GM12874 (cell line): ENCODE measurements around the gene REC114.

Experiments
- CTCF ChIP-seq: IDR thresholded peaks from 2 replicates; pipeline ENCODE4 v1.5.1; 2011; ENCODE audit warnings: low read depth, mild to moderate bottlenecking, control low read depth, low read length, moderate library complexity; ENCODE audit not compliant: insufficient read depth

REC114 gene

DNA sequence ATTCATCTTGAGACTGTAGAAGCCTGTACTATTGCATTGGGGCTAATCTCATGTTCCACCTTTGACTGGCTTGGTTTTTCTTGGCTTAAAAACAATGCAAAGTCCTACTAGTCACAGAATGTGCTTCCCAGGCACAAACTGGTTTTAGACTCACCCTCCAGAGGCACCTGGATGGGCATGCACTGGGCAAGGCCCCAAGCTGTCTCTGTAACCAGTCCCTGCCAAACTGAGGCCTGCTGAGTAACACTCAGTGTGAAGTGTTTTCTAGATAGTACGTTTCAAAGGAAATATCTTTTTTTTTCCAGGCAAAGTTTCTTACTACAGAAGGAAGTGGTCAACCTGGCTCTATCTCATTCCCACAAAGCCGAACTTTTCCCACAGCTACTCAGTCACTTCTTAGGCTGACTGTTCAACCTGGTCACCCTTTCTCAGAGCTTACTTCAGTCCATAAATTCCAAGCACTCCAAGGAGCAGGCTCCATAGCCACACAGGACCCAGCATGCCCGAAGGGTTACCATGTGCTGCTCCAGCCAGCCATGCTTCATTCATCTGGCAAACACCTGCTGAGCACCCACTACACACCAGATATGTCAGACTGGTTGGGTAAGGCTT lies 132.8 kb downstream of the REC114 start:
- TF ChIP-seq CTCF: no peak

DNA sequence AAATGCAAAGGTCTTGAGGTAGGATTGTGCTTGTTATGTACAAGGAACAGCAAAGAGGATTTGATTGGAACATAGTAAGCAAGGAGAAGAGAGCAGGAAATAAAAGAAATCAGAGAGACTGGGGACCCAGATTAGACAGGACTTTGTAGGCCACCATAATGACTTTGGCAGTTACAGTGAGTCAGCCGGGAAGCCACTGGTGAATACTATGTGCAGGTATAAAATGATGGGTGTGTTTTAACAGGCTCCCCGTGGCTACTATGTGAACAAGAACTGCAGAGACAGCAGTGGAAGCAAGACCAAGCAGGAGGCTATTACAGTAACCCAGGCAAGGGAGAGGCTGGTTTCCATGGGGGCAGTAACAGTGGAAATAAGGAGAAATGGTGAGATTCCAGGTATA lies 135.1 kb downstream of the REC114 start:
- no peak for TF ChIP-seq CTCF

DNA sequence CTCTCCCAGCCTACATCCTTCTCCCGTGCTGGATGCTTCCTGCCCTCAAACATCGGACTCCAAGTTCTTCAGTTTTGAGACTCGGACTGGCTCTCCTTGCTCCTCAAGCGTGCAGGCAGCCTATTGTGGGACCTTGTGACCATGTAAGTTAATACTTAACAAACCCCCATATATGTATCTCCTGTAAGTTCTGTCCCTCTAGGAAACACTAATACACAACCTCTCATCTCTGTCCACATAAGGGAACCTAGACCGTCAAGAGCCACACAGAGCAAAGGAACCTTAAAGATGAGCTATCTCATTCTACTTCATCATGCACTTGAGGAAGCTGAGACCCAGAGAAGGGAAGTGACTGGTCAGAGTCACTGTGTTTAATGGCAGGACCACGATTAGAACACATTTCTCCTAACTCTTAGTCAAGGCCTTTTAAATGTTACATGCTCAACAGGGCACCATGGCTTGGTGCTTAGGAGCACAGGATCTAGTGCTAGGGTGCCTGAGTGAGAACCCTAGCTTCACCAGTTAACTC lies 140.0 kb downstream of the REC114 start:
- TF ChIP-seq CTCF: no peak

DNA sequence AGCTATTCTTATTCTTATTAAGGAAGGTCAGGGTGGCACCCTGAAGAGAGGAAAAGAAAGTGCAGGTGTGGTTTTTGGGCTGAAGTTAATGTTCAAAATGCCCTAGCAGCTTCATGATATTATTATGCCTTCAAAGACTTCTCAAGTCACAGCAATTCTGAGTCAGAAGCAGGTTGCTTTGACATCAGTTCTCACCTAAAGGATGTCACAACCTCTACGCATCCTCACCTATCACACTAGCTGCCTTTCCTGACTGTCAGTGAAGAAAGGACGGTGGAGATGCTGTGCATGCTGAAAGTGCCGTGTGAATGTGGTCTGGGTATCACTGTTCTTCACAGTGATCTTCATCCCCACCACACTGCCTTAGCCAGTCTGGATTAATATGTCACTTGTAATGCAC lies 140.6 kb downstream of the REC114 start:
- TF ChIP-seq CTCF: no peak

- no peak for TF ChIP-seq CTCF
Measured at GRCh38 chr15:73584699-73585420, 141.9 kb downstream of the REC114 start.

GRCh38 chr15:73585871-73586654 lies 143.1 kb downstream of the REC114 start:
- TF ChIP-seq CTCF: no peak

DNA sequence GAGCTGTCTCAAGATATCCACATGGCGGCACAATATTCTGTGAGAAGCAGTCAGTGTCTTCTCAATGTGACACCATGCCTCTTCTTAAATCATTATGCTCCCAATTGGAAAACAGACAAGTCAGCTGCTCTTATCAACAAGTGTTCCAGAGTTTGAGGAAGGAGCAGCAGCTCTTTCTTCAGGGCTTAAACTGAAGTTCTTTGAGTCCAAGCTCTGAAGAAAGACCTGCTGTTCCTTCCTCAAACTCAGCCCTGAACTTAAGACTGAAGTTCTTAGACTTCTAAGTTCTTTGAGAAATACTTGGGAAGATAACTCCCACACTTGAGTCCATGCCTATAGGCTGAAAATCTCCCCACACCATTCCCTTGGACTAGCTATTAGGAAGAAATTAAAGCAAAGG lies 146.8 kb downstream of the REC114 start:
- TF ChIP-seq CTCF: no peak
